HG03108 (cell line): ENCODE results near the gene SPP1.

ENCODE experiments used
- ATAC-seq: cut with Tn5 transposase; IDR thresholded peaks from one replicate; pipeline ENCODE4 v1.9.1; 2021; ENCODE audit warnings: moderate library complexity; ENCODE audit not compliant: unreplicated experiment

SPP1 gene

GRCh38 chr4:87950936-87951511 is 24.5 kb upstream of the SPP1 start:
- no peak for ATAC-seq

- ATAC-seq = no peak
Measured at GRCh38 chr4:87953826-87954225, 21.7 kb upstream of the SPP1 start.

GRCh38 chr4:87956501-87956900 is 19.0 kb upstream of the SPP1 start:
- ATAC-seq = no peak

GRCh38 chr4:87957061-87957460 is 18.5 kb upstream of the SPP1 start:
- ATAC-seq = no peak

GRCh38 chr4:87961993-87962392 is 13.5 kb upstream of the SPP1 start:
- no peak for ATAC-seq

GRCh38 chr4:87962398-87963146 is 12.9 kb upstream of the SPP1 start:
- ATAC-seq = no peak

GRCh38 chr4:87965501-87965975 is 10.0 kb upstream of the SPP1 start:
- ATAC-seq = no peak

GRCh38 chr4:87966095-87966496 is 9.4 kb upstream of the SPP1 start:
- no peak for ATAC-seq

GRCh38 chr4:87967193-87967592 is 8.3 kb upstream of the SPP1 start:
- no peak for ATAC-seq

- ATAC-seq = no peak
Measured at GRCh38 chr4:87970121-87970520, 5.4 kb upstream of the SPP1 start.

GRCh38 chr4:87971866-87972265 is 3.6 kb upstream of the SPP1 start:
- ATAC-seq = no peak

- peak; percentile 61 for ATAC-seq
Measured at GRCh38 chr4:87973283-87974169, 2.0 kb upstream of the SPP1 start.

- peak; percentile 17 for ATAC-seq
Measured at GRCh38 chr4:87974856-87975462, 555 bp upstream of the SPP1 start.

- no peak for ATAC-seq
Measured at GRCh38 chr4:87977521-87978278, 2.2 kb downstream of the SPP1 start.

GRCh38 chr4:87978681-87979080 is 3.2 kb downstream of the SPP1 start:
- no peak for ATAC-seq

- no peak for ATAC-seq
Measured at GRCh38 chr4:87979810-87980209, 4.3 kb downstream of the SPP1 start.

- ATAC-seq = no peak
Measured at GRCh38 chr4:87981486-87981885, 6.0 kb downstream of the SPP1 start.

- no peak for ATAC-seq
Measured at GRCh38 chr4:87982036-87982435, 6.5 kb downstream of the SPP1 start.

- ATAC-seq = no peak
Measured at GRCh38 chr4:87982446-87983010, 7.0 kb downstream of the SPP1 start.

GRCh38 chr4:87983996-87984395 is 8.5 kb downstream of the SPP1 start:
- no peak for ATAC-seq
